GM23248 (cell line): ENCODE results near the gene TBC1D10A. TPM values are rescaled to one million over a fixed set of nuclear protein-coding genes. Genes with fewer than 3 reads are reported as not detected.
A peak's percentile ranks its signal among the peaks of the same experiment; 100 is the strongest.

Experiments
- DNase-seq: peaks from one replicate; pipeline ENCODE4 v3.0.0-alpha.2; 2015
- H2AFZ ChIP-seq: fragments of 200-600 bp; sonication (generic); 2 replicates; pipeline ENCODE4 v1.6.1; 2016; ENCODE audit warnings: antibody characterized with exemption
- H3F3A ChIP-seq: fragments of 200-600 bp; sonication (generic); 2 replicates; pipeline ENCODE4 v1.6.1; 2016; ENCODE audit warnings: mild to moderate bottlenecking, antibody characterized with exemption, mixed run types; ENCODE audit not compliant: insufficient read depth
- H3K27ac ChIP-seq: fragments of 200-600 bp; sonication (generic); 2 replicates; pipeline ENCODE4 v1.5.1; 2016; ENCODE audit warnings: mild to moderate bottlenecking
- H3K27me3 ChIP-seq: fragments of 200-600 bp; sonication (generic); replicated peaks from 2 replicates; pipeline ENCODE4 v1.6.1; 2016; ENCODE audit warnings: mild to moderate bottlenecking; ENCODE audit not compliant: insufficient read depth
- H3K36me3 ChIP-seq: fragments of 200-600 bp; sonication (generic); 2 replicates; pipeline ENCODE4 v1.6.1; 2016; ENCODE audit warnings: low read depth, mild to moderate bottlenecking
- H3K4me1 ChIP-seq: fragments of 200-600 bp; sonication (generic); 2 replicates; pipeline ENCODE4 v1.6.1; 2016; ENCODE audit warnings: mild to moderate bottlenecking; ENCODE audit not compliant: insufficient read depth
- H3K4me2 ChIP-seq: fragments of 200-600 bp; sonication (generic); one replicate; pipeline ENCODE4 v1.6.1; 2016; ENCODE audit warnings: mild to moderate bottlenecking; ENCODE audit not compliant: unreplicated experiment
- H3K4me3 ChIP-seq: fragments of 200-600 bp; sonication (generic); 2 replicates; pipeline ENCODE4 v1.5.1; 2016; ENCODE audit warnings: mild to moderate bottlenecking
- H3K79me2 ChIP-seq: fragments of 200-600 bp; sonication (generic); 2 replicates; pipeline ENCODE4 v1.6.1; 2016; ENCODE audit warnings: mild to moderate bottlenecking; ENCODE audit not compliant: insufficient read depth
- H3K9ac ChIP-seq: fragments of 200-600 bp; sonication (generic); 2 replicates; pipeline ENCODE4 v1.6.1; 2016; ENCODE audit warnings: mild to moderate bottlenecking
- H3K9me2 ChIP-seq: fragments of 200-600 bp; sonication (generic); 2 replicates; pipeline ENCODE4 v1.6.1; 2016; ENCODE audit warnings: mixed run types, mild to moderate bottlenecking, moderate library complexity; ENCODE audit not compliant: insufficient read depth
- H3K9me3 ChIP-seq: fragments of 200-600 bp; sonication (generic); one replicate; pipeline ENCODE4 v1.6.1; 2017; ENCODE audit warnings: low read depth
- H4K20me1 ChIP-seq: fragments of 200-600 bp; sonication (generic); 2 replicates; pipeline ENCODE4 v1.6.0; 2016; ENCODE audit not compliant: insufficient read depth
- EZH2 ChIP-seq: fragments of 200-600 bp; sonication (generic); IDR thresholded peaks from 2 replicates; pipeline ENCODE4 v1.6.1; 2018; ENCODE audit warnings: antibody characterized with exemption, mild to moderate bottlenecking; ENCODE audit not compliant: insufficient read depth, poor library complexity, severe bottlenecking
- EZH2phosphoT487 ChIP-seq: fragments of 200-600 bp; sonication (generic); IDR thresholded peaks from 2 replicates; pipeline ENCODE4 v1.6.1; 2018; ENCODE audit warnings: antibody characterized with exemption, moderate library complexity, mild to moderate bottlenecking, low read depth; ENCODE audit not compliant: insufficient read depth
- WGBS, 2 experiments: methylation state at CpG; one replicate each; pipeline ENCODE4 v1.1.6; 2015 to 2017; ENCODE audit warnings: low lambda C conversion rate in 2 of 2, low coverage in 1 of 2; ENCODE audit errors: missing lambda C conversion rate in 2 of 2; 5-methylcytosine and 5-hydroxymethylcytosine counted together
- in situ Hi-C: fragments of 300-500 bp; cut with MboI; formaldehyde crosslinking; loops from 2 replicates; pipeline ENCODE4 v1.15.0; 2020
- polyA plus RNA-seq: library from polyadenylated mRNA; unstranded; fragments of >200 nt; fragmentation: Nextera tagmentation; extraction: Ambion mirVana; gene quantifications from 2 replicates; pipeline ENCODE4 v1.2.1, GENCODE V29; 2016
- total RNA-seq: library from RNA; depleted of rRNA; stranded (reverse); fragments of >200 nt; shearing (Covaris generic); gene quantifications from 2 replicates; pipeline ENCODE4 v1.2.3, GENCODE V29; 2014

Gene TBC1D10A
- total and polyA plus RNA-seq, 2 experiments from 2014 or later = 16.9 to 21.9 TPM

GRCh38 chr22:30280505-30280904 lies 46.2 kb downstream of the TBC1D10A start:
- no peak overlapping the region for H3K4me2 ChIP-seq
- H3K4me1 ChIP-seq = peaks cover 31% of the 10 kb centered on the region
- no peaks in the 10 kb centered on the region for H3K36me3 ChIP-seq
- no peaks in the 10 kb centered on the region for H3K79me2 ChIP-seq
- H3K9me3 ChIP-seq = no peaks in the 10 kb centered on the region
- H3K27ac ChIP-seq = no peak overlapping the region
- H3K27me3 ChIP-seq = no peaks in the 10 kb centered on the region
- no peaks in the 10 kb centered on the region for H3K9me2 ChIP-seq
- H3K4me3 ChIP-seq = no peak overlapping the region
- no peak overlapping the region for H2AFZ ChIP-seq
- DNase-seq = peak; percentile 36
- H3F3A ChIP-seq = peaks cover 29% of the 10 kb centered on the region
- in situ Hi-C loops = loop anchor here (10.0 kb wide), 1 partner anchor 104 kb away; the partner anchor contains the start of gene RNF215
- 79 to 84% methylated on average over 8 of the region's 8 CpGs for WGBS, 2 experiments
- no peak overlapping the region for H3K9ac ChIP-seq
- H4K20me1 ChIP-seq = no peaks in the 10 kb centered on the region
- TF ChIP-seq EZH2phosphoT487 (no peak), EZH2 (no peak)

- no peaks in the 10 kb centered on the region for H3K9me3 ChIP-seq
- H3F3A ChIP-seq = peaks cover 29% of the 10 kb centered on the region
- H4K20me1 ChIP-seq = no peaks in the 10 kb centered on the region
- peaks cover 31% of the 10 kb centered on the region for H3K4me1 ChIP-seq
- no peak overlapping the region for H3K27ac ChIP-seq
- 88 to 91% methylated on average over 5 of the region's 5 CpGs for WGBS, 2 experiments
- peak overlapping the region; percentile 34; the same call in 1 of the 2 replicates for H3K9ac ChIP-seq
- no peak for TF ChIP-seq EZH2phosphoT487
- no peak for TF ChIP-seq EZH2
- no peaks in the 10 kb centered on the region for H3K27me3 ChIP-seq
- no peak overlapping the region for H2AFZ ChIP-seq
- H3K4me3 ChIP-seq = no peak overlapping the region
- no peaks in the 10 kb centered on the region for H3K9me2 ChIP-seq
- no peaks in the 10 kb centered on the region for H3K36me3 ChIP-seq
- no peak for DNase-seq
- peak overlapping the region; percentile 37 for H3K4me2 ChIP-seq
- no peaks in the 10 kb centered on the region for H3K79me2 ChIP-seq
- in situ Hi-C loops = loop anchor here (10.0 kb wide), 1 partner anchor 105 kb away; the partner anchor contains the start of gene RNF215
Measured at GRCh38 chr22:30279932-30280331, 46.8 kb downstream of the TBC1D10A start.

GRCh38 chr22:30279046-30279788 lies 47.5 kb downstream of the TBC1D10A start:
- peak; percentile 87 for DNase-seq
- Histone ChIP-seq H4K20me1 (no peaks in the 10 kb centered on the region), H3K9me2 (no peaks in the 10 kb centered on the region), H3K4me3 (no peak overlapping the region), H3K79me2 (no peaks in the 10 kb centered on the region), H3K36me3 (no peaks in the 10 kb centered on the region), H3K9me3 (no peaks in the 10 kb centered on the region), H3F3A (peaks cover 29% of the 10 kb centered on the region), H3K4me2 (peak overlapping the region; percentile 37), H3K9ac (peak overlapping the region; percentile 34; the same call in 1 of the 2 replicates), H3K27me3 (no peaks in the 10 kb centered on the region), H3K4me1 (peaks cover 31% of the 10 kb centered on the region), H2AFZ (no peak overlapping the region), H3K27ac (peak overlapping the region; percentile 7)
- TF ChIP-seq EZH2 (no peak), EZH2phosphoT487 (no peak)
- 27 to 30% methylated on average over 15 to 16 of the region's 16 CpGs for WGBS, 2 experiments
- in situ Hi-C loops = no loop called here

GRCh38 chr22:30277547-30278344 lies 49.0 kb downstream of the TBC1D10A start:
- Histone ChIP-seq H4K20me1 (no peaks in the 10 kb centered on the region), H3K4me3 (peak overlapping the region; percentile 20; the same call in 1 of the 2 replicates), H3K79me2 (no peaks in the 10 kb centered on the region), H3K27me3 (no peaks in the 10 kb centered on the region), H3K27ac (peak overlapping the region; percentile 79), H3K9ac (peak overlapping the region; percentile 55), H3K4me1 (peaks cover 31% of the 10 kb centered on the region), H3K36me3 (no peaks in the 10 kb centered on the region), H3K9me2 (no peaks in the 10 kb centered on the region), H3K9me3 (no peaks in the 10 kb centered on the region), H3K4me2 (peak overlapping the region; percentile 46), H3F3A (peaks cover 29% of the 10 kb centered on the region), H2AFZ (peak overlapping the region; percentile 78)
- DNase-seq = peak; percentile 82
- TF ChIP-seq EZH2phosphoT487 = no peak
- TF ChIP-seq EZH2 = no peak
- 2 to 6% methylated on average over 13 to 14 of the region's 14 CpGs for WGBS, 2 experiments
- in situ Hi-C loops = no loop called here
